Sciatic nerve (tissue), 2 donors: ENCODE results near the gene RCN2. TPM values are rescaled to one million over a fixed set of nuclear protein-coding genes. Genes with fewer than 3 reads are reported as not detected.
"Not testable (repeated sequence)": the region's sequence is repeated elsewhere in the genome, so short reads cannot be mapped to it uniquely, and the experiment has no call there.

ENCODE experiments used
- ATAC-seq: fragments of 200-7000 bp; cut with Tn5 transposase; one replicate; pipeline ENCODE4 v1.9.1; 2020; ENCODE audit warnings: mild to moderate bottlenecking, moderate library complexity
- DNase-seq: peaks from one replicate; pipeline ENCODE4 v3.0.0-alpha.2; 2020; ENCODE audit warnings: low spot score
- intact Hi-C: fragments of 100-400 bp; cut with DNase I; formaldehyde crosslinking; loops from one replicate; pipeline ENCODE4 v1.14.2; 2022
- total RNA-seq: library from RNA; stranded (reverse); fragmentation: NEBNext Ultra II Directional; extraction: Animal tissue kit (Norgen Biotek cat#: 25700); gene quantifications from one replicate; pipeline ENCODE4 v1.2.1, GENCODE V29; 2021
- donor health status: DM: no; HTN: no; CAD: no.
- donor health status: DM: no; HTN: no; CAD: no.

Gene RCN2
- total RNA-seq, 1 donor from 2014 or later: 38.3 TPM

DNA sequence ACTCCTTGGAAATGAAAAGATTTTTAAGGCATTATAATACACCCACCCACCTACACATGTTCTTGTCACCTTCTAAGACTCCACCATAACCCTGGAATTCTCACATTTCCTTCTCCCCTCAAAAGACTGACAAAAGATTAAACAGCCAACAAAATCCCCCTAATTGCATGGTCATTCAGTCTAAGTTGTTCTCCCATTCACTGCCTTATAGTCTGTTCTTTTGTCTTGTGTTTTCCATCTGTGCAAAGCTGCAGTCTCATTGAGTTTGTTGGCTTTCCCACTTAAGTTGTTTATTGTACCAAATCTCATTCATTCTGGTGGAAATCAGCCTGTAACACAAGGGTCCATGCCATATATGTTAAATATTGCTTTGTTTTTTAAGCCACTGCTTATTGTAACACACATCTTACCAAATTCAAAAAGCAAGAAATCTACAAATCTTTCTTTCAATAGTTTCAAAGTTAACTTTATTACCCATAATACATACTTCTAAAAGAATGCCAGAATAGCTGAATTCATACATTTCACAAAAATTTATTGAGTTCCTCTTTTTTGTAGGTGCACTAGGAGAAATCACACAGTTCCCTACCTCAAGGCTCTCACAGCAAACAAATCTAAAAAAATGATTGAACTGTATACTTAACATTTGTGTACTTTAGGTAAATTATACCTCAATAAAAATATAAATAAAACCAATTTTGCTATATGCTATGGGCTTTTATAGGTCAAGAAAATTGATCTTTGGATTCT is 2.4 kb upstream of the RCN2 start:
- intact Hi-C loops: no loop called here
- ATAC-seq (no peak), DNase-seq (no peak)

DNA sequence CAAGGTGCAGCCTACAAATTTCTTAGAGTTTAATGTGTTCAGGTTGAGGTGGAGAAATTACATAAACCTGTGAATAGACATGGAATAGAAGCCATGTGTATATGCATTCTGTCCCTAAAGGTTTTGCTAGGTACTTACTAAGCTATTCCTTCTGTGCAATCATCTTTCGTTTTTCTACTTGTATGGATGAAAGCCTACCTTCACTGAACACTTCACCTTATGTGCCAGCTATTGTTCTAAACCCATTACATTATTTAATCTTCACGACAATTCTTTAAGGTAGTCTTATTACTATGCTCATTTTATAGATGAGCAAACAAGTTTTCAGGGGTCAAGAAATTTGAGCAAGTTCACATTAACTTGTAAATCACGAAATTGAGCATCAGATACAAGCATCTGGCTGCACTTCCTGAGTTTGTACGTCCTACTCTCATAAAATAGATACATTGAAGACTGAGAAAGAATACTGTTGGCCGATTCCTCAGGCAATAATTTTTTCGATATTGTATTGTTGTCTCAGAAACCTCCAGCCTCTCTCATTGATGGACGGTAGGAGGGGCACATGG is 635 bp upstream of the RCN2 start:
- ATAC-seq: no peak
- intact Hi-C loops: no loop called here
- no peak for DNase-seq

DNA sequence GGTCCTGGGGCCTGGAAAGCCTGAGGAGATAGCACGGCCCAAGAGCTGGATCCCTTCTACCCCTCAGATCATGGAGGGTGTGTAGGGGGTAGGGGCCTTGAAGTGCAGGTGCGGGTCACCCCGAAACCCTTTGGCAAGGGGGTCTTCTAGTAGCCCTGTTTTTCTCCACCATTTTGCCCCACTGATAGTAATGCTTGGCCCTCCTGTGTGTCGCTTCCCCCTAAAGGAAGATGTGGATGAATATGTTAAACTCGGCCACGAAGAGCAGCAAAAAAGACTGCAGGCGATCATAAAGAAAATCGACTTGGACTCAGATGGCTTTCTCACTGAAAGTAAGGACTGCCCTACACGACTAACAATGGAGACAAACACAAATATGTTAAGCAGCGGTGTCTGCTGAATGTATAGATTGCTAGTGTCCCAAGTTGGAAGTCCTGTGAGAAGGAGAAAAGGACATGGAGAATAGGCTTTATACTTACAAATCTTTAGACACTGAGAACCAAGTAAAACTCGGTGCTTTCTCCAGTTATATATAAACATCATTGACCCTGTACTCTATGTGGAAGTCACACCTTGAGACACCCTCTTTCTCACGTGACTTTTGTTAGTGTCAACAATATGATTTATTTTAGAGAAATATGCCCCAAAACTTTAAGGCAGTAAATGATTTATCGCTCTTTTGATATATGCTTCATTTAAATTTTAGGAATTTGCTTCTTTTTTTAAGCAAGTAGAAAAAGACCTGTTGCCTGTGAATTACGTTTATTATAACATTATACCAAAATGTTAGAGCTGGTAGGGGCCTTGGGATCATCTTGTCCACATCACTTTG is 802 bp downstream of the RCN2 start:
- intact Hi-C loops: no loop called here
- no peak for DNase-seq
- no peak for ATAC-seq

DNA sequence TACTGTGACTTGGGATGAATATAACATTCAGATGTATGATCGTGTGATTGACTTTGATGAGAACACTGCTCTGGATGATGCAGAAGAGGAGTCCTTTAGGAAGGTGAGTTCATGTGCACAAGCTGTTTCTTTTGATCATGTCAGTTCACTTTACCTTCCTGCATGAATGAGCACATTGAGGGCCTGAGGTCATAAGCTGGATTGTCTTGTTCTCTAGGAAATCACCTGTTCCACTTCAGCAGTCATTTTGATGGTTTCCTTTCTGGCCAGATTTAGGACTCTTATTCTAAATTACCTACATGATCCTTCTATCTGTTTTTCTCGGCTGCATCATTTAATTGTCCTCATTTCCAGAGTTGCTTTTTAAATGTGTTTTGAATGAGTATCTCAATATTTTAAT is 4.1 kb downstream of the RCN2 start:
- DNase-seq: no peak
- intact Hi-C loops: no loop called here
- ATAC-seq: no peak

DNA sequence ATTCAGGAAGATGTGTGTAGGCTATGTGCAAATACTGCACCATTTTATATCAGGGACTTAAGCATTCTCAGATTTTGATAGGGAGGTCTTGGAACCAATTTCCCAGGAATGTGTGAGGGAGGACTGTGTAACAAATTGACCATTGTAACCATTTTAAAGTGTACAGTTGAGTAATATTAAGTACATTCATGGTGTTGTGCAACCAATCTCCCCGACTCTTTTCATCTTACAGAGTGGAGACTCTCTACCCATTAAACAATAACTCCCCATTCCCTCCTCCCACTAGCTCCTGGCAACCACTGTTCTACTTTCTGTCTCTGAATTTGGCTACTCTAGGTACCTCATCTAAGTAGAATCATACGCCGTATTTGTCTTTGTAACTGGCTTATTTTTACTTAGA is 5.1 kb downstream of the RCN2 start:
- ATAC-seq: no peak
- intact Hi-C loops: no loop called here

DNA sequence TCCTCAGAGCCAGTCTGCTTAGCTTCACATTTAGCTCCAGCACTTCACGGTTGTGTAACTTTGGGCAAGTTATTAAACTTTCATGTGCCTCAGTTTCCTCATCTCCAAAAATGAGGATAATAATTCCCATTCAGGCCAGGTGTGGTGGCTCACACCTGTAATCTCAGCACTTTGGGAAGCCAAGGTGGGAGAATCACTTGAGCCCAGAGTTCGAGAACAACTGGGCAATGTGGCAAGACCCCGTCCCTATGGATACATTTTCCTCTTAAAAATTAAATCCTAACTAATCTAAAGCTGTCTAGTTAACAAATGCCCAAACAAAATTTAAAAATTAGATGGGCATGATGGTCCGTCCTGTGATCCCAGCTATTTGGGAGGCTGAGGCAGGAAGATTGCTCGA is 7.2 kb downstream of the RCN2 start:
- DNase-seq (no peak), ATAC-seq (no peak)
- intact Hi-C loops: no loop called here

More for the DNA sequence above, 5.1 kb downstream of the RCN2 start:
- DNase-seq: no peak

DNA sequence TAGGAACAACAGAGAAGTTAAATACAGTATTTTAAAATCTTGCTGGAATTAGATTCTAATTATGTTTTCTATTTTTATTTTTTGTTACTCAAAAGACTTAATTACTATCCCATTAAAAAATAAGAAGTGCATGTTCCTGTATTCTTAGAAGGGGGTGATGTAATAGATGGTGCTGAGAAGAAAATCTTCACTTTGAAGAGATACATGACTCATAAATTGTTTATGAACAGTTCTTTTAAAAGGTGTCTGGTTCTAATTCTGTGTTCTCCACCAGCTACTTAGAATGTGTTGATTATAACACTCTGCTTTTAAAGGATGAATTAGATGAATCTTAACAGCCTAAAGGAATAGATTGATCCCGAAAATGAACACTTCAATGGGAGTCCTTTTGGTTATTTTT is 8.2 kb downstream of the RCN2 start:
- no peak for DNase-seq
- ATAC-seq: no peak
- intact Hi-C loops: no loop called here

DNA sequence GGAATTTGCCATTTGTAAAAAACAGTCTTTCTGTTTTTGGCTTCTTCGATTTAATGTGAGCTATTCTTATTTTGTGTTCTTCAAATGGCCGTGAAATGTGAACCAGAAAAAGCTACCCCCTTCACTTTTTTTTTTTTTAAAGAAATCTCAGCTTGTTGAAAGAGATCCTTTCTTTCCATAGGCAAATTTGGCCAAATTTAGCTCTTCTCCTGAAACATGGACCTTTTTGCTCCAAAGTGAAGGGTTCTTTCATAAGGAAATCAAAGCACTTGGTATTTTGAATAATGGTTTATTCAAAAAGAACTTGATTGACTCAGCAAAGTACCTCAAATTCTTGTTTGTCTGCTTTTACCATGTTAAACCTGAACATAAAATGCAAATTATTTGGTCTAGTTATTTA is 10.1 kb downstream of the RCN2 start:
- ATAC-seq: no peak
- no peak for DNase-seq
- intact Hi-C loops: no loop called here

DNA sequence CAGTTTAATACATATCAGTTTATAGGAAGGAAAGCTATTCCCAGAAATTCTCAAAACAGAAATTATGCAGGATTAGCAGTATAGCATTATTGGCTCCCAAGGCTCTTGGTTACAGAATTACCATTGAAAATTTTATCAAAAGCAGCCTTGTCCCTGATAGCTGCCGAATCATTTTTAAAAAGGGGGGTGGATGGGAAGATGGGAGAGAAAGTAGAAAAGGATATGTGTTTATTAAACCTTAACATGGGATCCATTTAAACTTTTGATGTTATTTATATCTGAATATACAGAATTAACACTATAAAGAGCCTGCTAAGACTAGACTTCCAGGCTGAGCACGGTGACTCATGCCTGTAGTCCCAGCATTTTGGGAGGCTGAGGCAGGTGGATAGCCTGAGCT is 10.8 kb downstream of the RCN2 start:
- DNase-seq (no peak), ATAC-seq (no peak)
- intact Hi-C loops: no loop called here

DNA sequence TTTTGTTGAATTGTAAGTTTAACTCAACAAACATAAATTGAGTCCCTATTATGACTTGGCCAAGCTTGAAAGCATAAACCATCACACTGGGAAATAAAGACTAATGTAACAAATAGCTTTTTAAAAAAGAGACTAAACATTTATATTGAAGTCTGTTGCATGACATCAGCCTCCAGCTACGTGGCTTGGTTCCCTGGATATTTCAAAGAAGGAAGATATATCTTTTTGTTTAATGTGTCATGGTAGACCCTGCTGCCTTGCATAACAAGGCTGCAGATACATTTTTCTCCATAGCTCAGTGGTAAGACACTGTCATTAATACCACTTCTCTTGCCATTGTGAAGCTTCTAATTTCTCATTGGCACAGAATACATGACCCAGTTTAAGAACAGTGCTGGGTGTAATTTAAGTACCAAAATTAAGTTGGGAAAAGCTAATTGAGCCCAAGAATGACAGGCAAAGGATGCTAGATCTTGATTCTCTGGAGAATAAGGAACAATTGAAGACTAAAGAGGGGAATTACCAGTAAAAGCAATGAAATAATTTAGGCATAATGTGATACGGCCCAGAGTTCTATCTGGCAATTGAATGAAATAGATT is 14.0 kb downstream of the RCN2 start:
- DNase-seq: no peak
- ATAC-seq: no peak
- intact Hi-C loops: no loop called here

DNA sequence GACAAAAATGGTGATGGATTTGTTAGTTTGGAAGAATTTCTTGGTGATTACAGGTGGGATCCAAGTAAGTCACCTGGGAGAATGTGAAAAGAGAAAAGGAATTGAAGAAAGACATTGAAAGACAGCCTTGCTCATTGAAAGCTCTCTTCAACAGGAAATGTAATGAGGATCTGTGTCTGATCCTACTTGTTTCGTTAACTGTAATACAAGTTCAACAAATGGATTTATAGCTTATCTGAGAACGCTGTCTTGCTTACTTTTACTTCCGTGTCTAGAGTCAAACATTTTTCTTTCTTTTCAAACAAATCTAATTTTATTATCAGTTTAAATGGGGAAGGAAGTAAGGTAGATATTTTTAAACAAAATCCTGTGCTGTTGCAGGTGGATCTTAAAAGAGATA is 15.9 kb downstream of the RCN2 start:
- ATAC-seq (no peak), DNase-seq (no peak)
- intact Hi-C loops: no loop called here

DNA sequence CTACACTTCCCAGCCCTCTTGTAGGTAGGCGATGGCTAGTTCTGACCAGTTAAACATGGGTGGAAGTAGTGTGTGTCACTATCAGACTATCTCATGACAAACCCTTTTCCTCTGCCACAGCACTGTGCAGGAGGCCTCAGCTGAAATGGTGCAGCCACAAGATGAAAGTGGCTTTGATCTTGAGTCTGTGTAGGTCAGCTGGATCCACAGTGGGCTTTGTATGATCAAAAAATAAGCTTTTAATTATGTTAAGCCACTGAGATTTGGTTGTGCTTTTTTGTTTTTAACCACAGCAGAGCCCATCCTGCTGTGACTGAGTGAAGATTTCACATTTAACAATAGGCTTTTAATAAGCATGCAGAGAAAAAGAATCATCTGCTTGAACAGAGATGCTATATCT is 19.7 kb downstream of the RCN2 start:
- intact Hi-C loops: no loop called here

DNA sequence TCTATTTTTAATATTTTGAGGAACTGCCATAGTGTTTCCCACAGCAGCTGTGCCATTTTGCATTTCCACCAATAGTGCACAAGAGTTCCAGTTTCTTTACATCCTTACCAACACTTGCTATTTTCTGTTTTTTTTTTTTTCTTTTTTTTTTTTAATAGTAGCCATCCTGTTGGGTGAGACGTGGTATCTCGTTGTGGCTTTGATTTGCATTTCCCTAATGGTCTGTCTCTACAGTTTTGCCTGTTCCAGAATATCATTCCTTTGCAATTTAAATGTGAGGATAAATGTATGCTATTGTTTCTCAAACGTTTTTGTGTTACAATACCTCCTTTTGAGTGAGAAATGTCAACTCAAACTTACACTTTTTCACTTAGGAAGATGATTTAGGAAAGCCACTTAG is 22.4 kb downstream of the RCN2 start:
- ATAC-seq (no peak), DNase-seq (no peak)
- intact Hi-C loops: no loop called here

More for the DNA sequence above, 19.7 kb downstream of the RCN2 start:
- peak; percentile 48 for ATAC-seq
- no peak for DNase-seq

DNA sequence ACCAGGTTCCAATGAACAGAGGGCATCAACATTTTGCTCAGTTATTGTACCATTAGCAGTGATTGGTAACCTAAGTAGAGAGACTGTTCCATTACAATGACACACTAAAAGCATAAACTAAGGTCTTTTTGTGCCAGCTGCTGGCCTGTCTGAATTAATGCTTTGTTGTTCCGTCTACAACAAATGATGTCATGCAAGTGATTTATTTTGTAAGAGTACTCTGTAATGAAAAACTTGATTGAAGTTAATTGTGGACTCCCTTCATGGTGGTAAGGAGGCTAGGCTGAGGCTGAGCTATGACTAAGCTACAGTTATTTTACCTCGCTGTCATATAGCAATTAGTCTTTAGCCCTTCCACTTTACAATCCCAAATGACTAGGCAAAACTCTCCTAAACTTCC is 23.2 kb downstream of the RCN2 start:
- intact Hi-C loops: no loop called here
- ATAC-seq: no peak
- no peak for DNase-seq

DNA sequence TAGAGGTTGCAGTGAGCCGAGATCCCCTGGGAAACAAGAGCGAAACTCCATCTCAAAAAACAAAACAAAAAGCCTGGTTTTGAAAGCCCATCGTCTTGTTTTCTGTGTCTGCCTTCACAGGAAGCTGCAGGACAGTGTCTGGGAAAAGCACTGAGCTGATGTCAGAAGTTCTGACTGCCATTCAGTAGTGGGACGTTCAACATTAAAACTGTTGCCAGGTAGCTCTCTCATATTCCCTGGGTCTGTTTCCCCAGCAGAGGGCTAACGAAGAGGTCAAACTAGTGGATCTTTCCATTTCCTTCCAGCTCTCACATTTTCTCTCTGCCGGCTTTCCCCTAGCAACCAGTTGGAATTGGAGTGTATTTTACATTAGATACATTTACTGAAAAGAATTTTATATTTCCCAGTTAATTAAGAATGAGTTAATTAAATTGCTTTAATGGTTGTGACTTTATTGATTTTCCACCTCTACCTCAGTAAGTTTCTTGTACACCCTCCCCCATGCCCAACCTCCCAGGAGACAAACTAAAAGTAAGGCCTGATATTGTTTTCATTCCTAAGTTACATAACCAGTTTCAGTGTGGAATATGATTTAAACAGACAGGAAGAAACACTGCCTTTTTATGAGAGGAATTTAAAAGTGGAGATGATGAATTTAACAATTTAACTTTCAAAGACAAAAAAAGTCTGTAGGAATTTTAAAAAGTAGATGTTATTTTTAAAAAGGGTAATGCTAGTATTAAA is 29.9 kb downstream of the RCN2 start:
- DNase-seq: no peak
- ATAC-seq: peak; percentile 78
- intact Hi-C loops: no loop called here

DNA sequence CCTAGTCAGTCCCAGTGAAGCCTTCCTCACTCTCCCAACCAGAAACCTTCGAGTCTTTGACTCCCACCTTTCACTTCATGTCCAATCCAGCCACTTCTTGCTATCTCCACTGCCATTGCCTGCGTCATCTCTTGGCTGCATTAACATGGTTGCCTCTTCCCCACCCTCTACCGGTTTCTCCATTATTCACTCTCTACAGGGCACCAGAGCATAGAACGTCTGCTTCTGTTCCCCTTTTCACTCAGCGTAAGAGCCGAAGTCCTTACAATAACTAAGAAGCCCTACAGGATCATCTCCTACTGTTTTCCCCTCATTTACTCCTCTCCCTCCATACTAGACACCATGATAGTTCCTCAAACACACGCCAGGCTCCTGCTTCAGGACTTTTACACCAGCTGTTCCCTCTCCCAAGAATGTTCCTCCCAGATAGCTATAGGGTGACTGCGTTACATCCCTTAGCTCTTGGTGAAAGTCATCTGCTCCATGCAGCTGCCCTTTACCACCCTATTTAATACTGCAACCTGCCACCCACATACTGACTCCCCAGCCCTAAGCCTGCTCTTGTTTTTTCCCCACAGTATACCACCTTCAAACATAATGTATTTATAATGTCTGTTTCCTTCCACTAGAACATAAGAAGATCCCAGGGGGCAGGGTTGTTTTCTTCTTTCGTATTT is 30.9 kb downstream of the RCN2 start:
- no peak for DNase-seq
- ATAC-seq: no peak
- intact Hi-C loops: no loop called here

DNA sequence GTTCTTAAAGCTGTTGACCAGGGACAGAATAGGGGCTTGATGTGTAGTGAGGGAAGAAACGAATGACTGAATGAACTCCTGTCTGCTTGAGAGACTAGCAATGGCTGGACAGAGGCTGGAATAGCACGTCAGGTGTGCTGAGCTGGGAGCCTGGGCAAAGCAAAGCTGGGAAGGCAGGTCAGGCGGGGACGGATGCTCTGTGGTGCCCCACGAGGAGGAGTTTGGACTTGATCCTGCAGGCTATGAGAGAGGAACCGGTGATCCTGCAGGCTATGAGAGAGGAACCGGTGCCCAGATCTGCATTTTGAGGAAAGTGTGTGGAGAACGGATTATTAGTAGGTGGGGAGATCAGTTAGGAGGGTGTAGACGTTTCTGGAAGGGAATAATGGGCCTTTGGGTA is 32.0 kb downstream of the RCN2 start:
- DNase-seq (no peak), ATAC-seq (no peak)
- intact Hi-C loops: no loop called here

DNA sequence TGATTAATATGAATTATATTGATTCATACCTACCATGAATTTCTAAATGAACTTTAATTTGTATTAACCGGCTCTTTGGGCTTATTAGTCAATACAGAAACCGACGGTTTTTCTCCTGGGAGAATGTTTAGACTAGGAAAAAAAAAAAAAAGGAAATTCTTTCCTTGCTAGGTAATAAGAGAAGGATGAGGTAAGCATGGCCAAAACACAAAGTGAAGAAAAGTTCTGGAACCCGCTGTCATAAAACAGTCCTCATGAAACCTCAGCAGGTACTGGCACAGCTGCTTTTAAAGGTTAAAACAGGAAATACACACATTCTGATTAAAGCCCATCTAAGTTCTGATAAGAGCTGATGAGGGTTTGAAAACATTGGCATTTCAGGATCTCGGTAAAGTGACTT is 32.6 kb downstream of the RCN2 start:
- ATAC-seq (no peak), DNase-seq (no peak)
- intact Hi-C loops: no loop called here

DNA sequence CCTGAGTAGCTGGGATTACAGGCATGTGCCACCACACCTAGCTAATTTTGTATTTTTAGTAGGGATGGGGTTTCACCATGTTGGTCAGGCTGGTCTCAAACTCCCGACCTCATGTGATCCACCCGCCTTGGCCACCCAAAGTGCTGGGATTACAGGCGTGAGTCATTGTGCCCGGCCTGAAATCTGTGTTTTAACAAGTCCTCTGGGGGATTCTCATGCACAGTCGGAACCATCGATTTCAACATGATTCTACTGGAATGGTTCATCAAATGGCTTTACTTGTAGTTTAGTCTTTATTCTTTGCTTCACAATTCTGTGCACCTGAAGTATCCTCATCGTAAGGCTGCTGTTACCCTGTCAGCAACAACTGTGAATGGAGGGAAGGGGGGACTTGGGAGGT is 34.5 kb downstream of the RCN2 start:
- intact Hi-C loops, ATAC-seq, DNase-seq: not testable (repeated sequence)
